Activated CD8-positive, alpha-beta memory T cell treated with anti-CD3 and anti-CD28 coated beads for 36 hours (primary cell): ENCODE results near the gene RNF151. TPM values are rescaled to one million over a fixed set of nuclear protein-coding genes. Genes with fewer than 3 reads are reported as not detected.
"Not testable (repeated sequence)": the region's sequence is repeated elsewhere in the genome, so short reads cannot be mapped to it uniquely, and the experiment has no call there.

Source experiments
- CTCF ChIA-PET: fragments of 350-600 bp; sonication (Branson Sonifier 250); formaldehyde crosslinking; loops from one replicate; lab custom pipeline; 2021; ENCODE audit warnings: antibody characterized with exemption; lab: Charles Lee
- POLR2A ChIA-PET: fragments of 350-600 bp; sonication (Branson Sonifier 250); formaldehyde crosslinking; loops from one replicate; lab custom pipeline; 2021; ENCODE audit warnings: antibody characterized with exemption; lab: Charles Lee
- total RNA-seq, 2 experiments: library from RNA; stranded (reverse); gene quantifications; one replicate each; pipeline ENCODE4 v1.2.3, GENCODE V29; 2021

RNF151 gene
- total RNA-seq, 2 experiments from 2014 or later = not detected

- ChIA-PET POLR2A (no interaction called here), CTCF (interaction anchor here (0.7 kb wide), 1 partner anchor 101 kb away, joined by 3 read pairs; no protein-coding TSS in a partner anchor)
These were observed 17.1 kb upstream of the RNF151 start for GRCh38 chr16:1949507-1949906.

- ChIA-PET POLR2A (no interaction called here), CTCF (no interaction called here)
These were observed 16.6 kb upstream of the RNF151 start for GRCh38 chr16:1950047-1950446.

- CTCF ChIA-PET = no interaction called here
- POLR2A ChIA-PET = no interaction called here
These were observed 16.1 kb upstream of the RNF151 start for GRCh38 chr16:1950559-1950958.

- POLR2A ChIA-PET = no interaction called here
- CTCF ChIA-PET = interaction anchor here (1.0 to 1.2 kb wide), 2 partner anchors 10 to 50 kb away, joined by 3 read pairs; partner anchors contain the start of gene MSRB1
These were observed 12.9 kb upstream of the RNF151 start for GRCh38 chr16:1953734-1954133.

- CTCF ChIA-PET, POLR2A ChIA-PET: not testable (repeated sequence)
These were observed 9.1 kb upstream of the RNF151 start for GRCh38 chr16:1957434-1958142.

- CTCF ChIA-PET, POLR2A ChIA-PET: not testable (repeated sequence)
These were observed 8.5 kb upstream of the RNF151 start for GRCh38 chr16:1958143-1958491.

GRCh38 chr16:1958715-1959268, 7.9 kb upstream of the RNF151 start:
- ChIA-PET CTCF (interaction anchor here (1.1 to 1.4 kb wide), 2 partner anchors 12 to 15 kb away, joined by 3 to 4 read pairs; partner anchors contain the start of gene MSRB1), POLR2A (interaction anchor here (0.8 kb wide), 1 partner anchor 12 kb away, joined by 3 read pairs; no protein-coding TSS in a partner anchor)

GRCh38 chr16:1959269-1960039, 7.2 kb upstream of the RNF151 start, which contains the start of gene NDUFB10:
Gene NDUFB10 (plus strand): TSS chr16:1959538. CDS start chr16:1959625, 87 bp downstream.
- CTCF ChIA-PET = interaction anchor here (0.9 to 1.4 kb wide), 3 partner anchors 11 to 1816 kb away, joined by 3 to 4 read pairs (median 3); partner anchors contain the start of gene MSRB1
- POLR2A ChIA-PET = interaction anchor here (0.6 to 2.1 kb wide), 7 partner anchors 8 to 186 kb away, joined by 3 to 11 read pairs (median 4); partner anchors contain the start of genes EME2, GFER, MRPS34 and MSRB1

GRCh38 chr16:1960665-1961630, 5.7 kb upstream of the RNF151 start:
- ChIA-PET CTCF (interaction anchor here (1.3 to 1.6 kb wide), 2 partner anchors 8 to 11 kb away, joined by 4 read pairs; partner anchors contain the start of gene TBL3), POLR2A (interaction anchor here (0.5 to 3.0 kb wide), 7 partner anchors 9 to 188 kb away, joined by 3 to 20 read pairs (median 4); partner anchors contain the start of genes EME2, GFER, MRPS34 and MSRB1)

GRCh38 chr16:1961651-1962067, 5.0 kb upstream of the RNF151 start:
- CTCF ChIA-PET = interaction anchor here (1.6 kb wide), 1 partner anchor 10 kb away, joined by 4 read pairs; the partner anchor contains the start of gene TBL3
- POLR2A ChIA-PET = interaction anchor here (0.5 to 3.0 kb wide), 3 partner anchors 10 to 50 kb away, joined by 3 to 20 read pairs (median 11); partner anchors contain the start of genes MSRB1 and TBL3

GRCh38 chr16:1962161-1963153, 4.2 kb upstream of the RNF151 start:
- CTCF ChIA-PET = interaction anchor here (1.6 kb wide), 1 partner anchor 10 kb away, joined by 4 read pairs; the partner anchor contains the start of gene TBL3
- POLR2A ChIA-PET = interaction anchor here (0.6 to 3.0 kb wide), 4 partner anchors 9 to 513 kb away, joined by 3 to 20 read pairs (median 4); partner anchors contain the start of genes TBC1D24 and TBL3

GRCh38 chr16:1963806-1964505, 2.7 kb upstream of the RNF151 start:
- ChIA-PET POLR2A (interaction anchor here (0.6 to 2.3 kb wide), 20 partner anchors 8 to 618 kb away, joined by 3 to 21 read pairs (median 4); partner anchors contain the start of genes FAHD1, GFER, HAGH and JPT2), CTCF (interaction anchor here (1.0 to 1.8 kb wide), 3 partner anchors 8 to 40 kb away, joined by 4 to 6 read pairs (median 4); partner anchors contain the start of gene TBL3)

GRCh38 chr16:1964506-1965395, 1.9 kb upstream of the RNF151 start, which contains the start of gene RPS2:
Gene RPS2 (minus strand): TSS chr16:1964826. CDS start chr16:1964625, 201 bp downstream.
- ChIA-PET POLR2A (interaction anchor here (0.6 to 2.3 kb wide), 23 partner anchors 9 to 619 kb away, joined by 3 to 21 read pairs (median 4); partner anchors contain the start of genes FAHD1, GFER, HAGH and JPT2), CTCF (interaction anchor here (0.7 to 1.8 kb wide), 4 partner anchors 17 to 39 kb away, joined by 3 to 6 read pairs (median 4); partner anchors contain the start of gene GFER)

- ChIA-PET POLR2A (interaction anchor here (0.7 to 2.3 kb wide), 15 partner anchors 9 to 545 kb away, joined by 3 to 21 read pairs (median 5); partner anchors contain the start of genes FAHD1, GFER, HAGH and MSRB1), CTCF (interaction anchor here (0.6 to 1.8 kb wide), 6 partner anchors 16 to 175 kb away, joined by 3 to 6 read pairs (median 3); partner anchors contain the start of gene GFER)
These were observed 1.2 kb upstream of the RNF151 start for GRCh38 chr16:1965396-1966001.
